GM23338 (cell line): ENCODE measurements around the gene NT5C1A. TPM values are rescaled to one million over a fixed set of nuclear protein-coding genes. Genes with fewer than 3 reads are reported as not detected.

ENCODE experiments used
- ATAC-seq: fragments of 200-7000 bp; cut with Tn5 transposase; 3 replicates; pipeline ENCODE4 v1.9.1; 2020
- DNase-seq: peaks from one replicate; pipeline ENCODE4 v3.0.0-alpha.2; 2015; ENCODE audit warnings: low spot score
- H2AFZ ChIP-seq: fragments of 200-600 bp; sonication (generic); 2 replicates; pipeline ENCODE4 v1.8.0; 2016; ENCODE audit warnings: antibody characterized with exemption, mild to moderate bottlenecking, moderate library complexity
- H3F3A ChIP-seq: fragments of 200-600 bp; sonication (generic); replicated peaks from 2 replicates; pipeline ENCODE4 v1.8.0; 2017; ENCODE audit warnings: antibody characterized with exemption, mixed run types, low read depth
- H3K27ac ChIP-seq: fragments of 200-600 bp; sonication (generic); 2 replicates; pipeline ENCODE4 v1.6.1; 2016; ENCODE audit warnings: low read depth
- H3K27me3 ChIP-seq: fragments of 200-600 bp; sonication (generic); 2 replicates; pipeline ENCODE4 v1.8.0; 2016; ENCODE audit warnings: mild to moderate bottlenecking, mixed run types, moderate library complexity; ENCODE audit not compliant: insufficient read depth
- H3K36me3 ChIP-seq: fragments of 200-600 bp; sonication (generic); 2 replicates; pipeline ENCODE4 v1.8.0; 2016; ENCODE audit warnings: mild to moderate bottlenecking; ENCODE audit not compliant: insufficient read depth
- H3K4me1 ChIP-seq: fragments of 200-600 bp; sonication (generic); 2 replicates; pipeline ENCODE4 v1.8.0; 2016; ENCODE audit warnings: mild to moderate bottlenecking, moderate library complexity; ENCODE audit not compliant: insufficient read depth
- H3K4me2 ChIP-seq: fragments of 200-600 bp; sonication (generic); 2 replicates; pipeline ENCODE4 v1.7.1; 2017; ENCODE audit warnings: mixed run types
- H3K4me3 ChIP-seq: fragments of 200-600 bp; sonication (generic); 2 replicates; pipeline ENCODE4 v1.6.1; 2016; ENCODE audit warnings: mixed run types
- H3K79me2 ChIP-seq: fragments of 200-600 bp; sonication (generic); replicated peaks from 2 replicates; pipeline ENCODE4 v1.8.0; 2017; ENCODE audit warnings: mild to moderate bottlenecking; ENCODE audit not compliant: insufficient read depth
- H3K9me2 ChIP-seq: fragments of 200-600 bp; sonication (generic); 2 replicates; pipeline ENCODE4 v1.8.0; 2017; ENCODE audit not compliant: insufficient read depth
- H4K20me1 ChIP-seq: fragments of 200-600 bp; sonication (generic); replicated peaks from 2 replicates; pipeline ENCODE4 v1.8.0; 2017; ENCODE audit warnings: mild to moderate bottlenecking; ENCODE audit not compliant: insufficient read depth
- H3K27ac Mint-ChIP-seq: 2 replicates; pipeline ENCODE4 v1.8.0; 2020; ENCODE audit warnings: inconsistent platforms, mild to moderate bottlenecking, moderate library complexity, mixed read lengths
- H3K27me3 Mint-ChIP-seq: 3 replicates; pipeline ENCODE4 v1.8.0; 2022; ENCODE audit warnings: low read depth, mild to moderate bottlenecking, moderate library complexity, mixed read lengths, inconsistent platforms; ENCODE audit not compliant: insufficient read depth, poor library complexity
- H3K36me3 Mint-ChIP-seq: 3 replicates; pipeline ENCODE4 v1.8.0; 2021; ENCODE audit warnings: low read depth, mild to moderate bottlenecking, inconsistent platforms, moderate library complexity, mixed read lengths
- H3K4me1 Mint-ChIP-seq: 3 replicates; pipeline ENCODE4 v1.8.0; 2020; ENCODE audit warnings: mild to moderate bottlenecking, inconsistent platforms, mixed read lengths
- H3K4me3 Mint-ChIP-seq: 3 replicates; pipeline ENCODE4 v1.8.0; 2021; ENCODE audit warnings: moderate library complexity, mild to moderate bottlenecking, inconsistent platforms, mixed read lengths
- H3K9me3 Mint-ChIP-seq: 3 replicates; pipeline ENCODE4 v1.8.0; 2020; ENCODE audit warnings: moderate library complexity, mild to moderate bottlenecking, inconsistent platforms, mixed read lengths
- CREB1 ChIP-seq: fragments of 250-450 bp; sonication (Bioruptor Pico); IDR thresholded peaks from 2 replicates; pipeline ENCODE4 v1.5.0; 2020; ENCODE audit warnings: low read depth, mild to moderate bottlenecking, moderate library complexity
- CTCF ChIP-seq, 2 experiments: fragments of 200-600 bp in 1 of 2; sonication (generic) in 1 of 2; conservative IDR thresholded peaks; 2 replicates each; pipeline versions ENCODE4 v1.5.1 to v1.6.1; 2016 to 2017; ENCODE audit warnings: antibody characterized with exemption in 2 of 2, low read depth in 2 of 2, mild to moderate bottlenecking in 2 of 2, moderate library complexity in 1 of 2
- ETS1 ChIP-seq: IDR thresholded peaks from 2 replicates; pipeline ENCODE4 v1.6.1; 2016; ENCODE audit warnings: antibody characterized with exemption
- EZH2 ChIP-seq: fragments of 200-600 bp; sonication (generic); IDR thresholded peaks from one replicate; pipeline ENCODE4 v1.8.0; 2017; ENCODE audit warnings: antibody characterized with exemption, mild to moderate bottlenecking, low read depth; ENCODE audit not compliant: unreplicated experiment
- EZH2phosphoT487 ChIP-seq: fragments of 200-600 bp; sonication (generic); IDR thresholded peaks from one replicate; pipeline ENCODE4 v1.8.1; 2018; ENCODE audit warnings: antibody characterized with exemption; ENCODE audit not compliant: unreplicated experiment
- JUNB ChIP-seq: IDR thresholded peaks from one replicate; pipeline ENCODE4 v1.6.1; 2016; ENCODE audit warnings: antibody characterized with exemption; ENCODE audit not compliant: unreplicated experiment
- NANOG ChIP-seq: IDR thresholded peaks from 2 replicates; pipeline ENCODE4 v1.6.1; 2016; ENCODE audit warnings: antibody characterized with exemption, borderline replicate concordance
- POLR2AphosphoS5 ChIP-seq: IDR thresholded peaks from 2 replicates; pipeline ENCODE4 v1.6.1; 2016; ENCODE audit warnings: antibody characterized with exemption, low read depth
- REST ChIP-seq: IDR thresholded peaks from one replicate; pipeline ENCODE4 v1.6.1; 2018; ENCODE audit warnings: antibody characterized with exemption; ENCODE audit not compliant: unreplicated experiment
- STAT1 ChIP-seq: IDR thresholded peaks from one replicate; pipeline ENCODE4 v1.6.1; 2016; ENCODE audit warnings: antibody characterized with exemption; ENCODE audit not compliant: unreplicated experiment
- ZNF114 ChIP-seq: fragments of 250-450 bp; sonication (Bioruptor Pico); IDR thresholded peaks from 2 replicates; pipeline ENCODE4 v1.5.0; 2020; ENCODE audit warnings: mild to moderate bottlenecking, moderate library complexity
- ZNF331 ChIP-seq: fragments of 250-450 bp; sonication (Bioruptor Pico); IDR thresholded peaks from 2 replicates; pipeline ENCODE4 v1.5.0; 2020; ENCODE audit warnings: low read depth, mild to moderate bottlenecking, moderate library complexity
- ZNF462 ChIP-seq: fragments of 250-450 bp; sonication (Bioruptor Pico); IDR thresholded peaks from 2 replicates; pipeline ENCODE4 v1.5.0; 2020; ENCODE audit warnings: mild to moderate bottlenecking, moderate library complexity
- polyA plus RNA-seq: library from polyadenylated mRNA; unstranded; fragments of >200 nt; fragmentation: Nextera tagmentation; extraction: Ambion mirVana; gene quantifications from 2 replicates; pipeline ENCODE4 v1.2.1, GENCODE V29; 2016
- total RNA-seq: library from RNA; depleted of rRNA; stranded (reverse); fragments of >200 nt; shearing (Covaris generic); gene quantifications from 2 replicates; pipeline ENCODE4 v1.2.3, GENCODE V29; 2014

NT5C1A gene
- total and polyA plus RNA-seq, 2 experiments from 2014 or later = not detected

- H3K9me2 ChIP-seq = no peaks in the 10 kb centered on the region
- Mint-ChIP-seq H3K36me3 (no peaks in the 10 kb centered on the region; the same call in 2 of the 3 replicates), H3K4me1 (peaks cover 25% of the 10 kb centered on the region), H3K9me3 (no peaks in the 10 kb centered on the region), H3K27me3 (peaks cover 26% of the 10 kb centered on the region), H3K4me3 (no peak overlapping the region; the same call in 2 of the 3 replicates), H3K27ac (no peak overlapping the region)
- TF ChIP-seq CTCF (conservative IDR thresholded peaks at IDR 0.05; ENCODE audit: low read depth in 2 of 2) (no peak), ZNF462 (CRISPR knock-in tag) (no peak), EZH2 (no peak), ZNF114 (no peak), POLR2AphosphoS5 (no peak), NANOG (no peak), JUNB (no peak), CREB1 (no peak), REST (no peak), STAT1 (no peak), ETS1 (no peak), ZNF331 (CRISPR knock-in tag) (no peak), EZH2phosphoT487 (no peak)
- H3F3A ChIP-seq = 0 out of 2 replicates have a peak, but pooled peaks cover 2% of the 10 kb centered on the region
- DNase-seq (no peak), ATAC-seq (no peak)
- peaks cover 22% of the 10 kb centered on the region for H3K4me1 ChIP-seq
- H3K27me3 ChIP-seq = peaks cover 47% of the 10 kb centered on the region
- no peaks in the 10 kb centered on the region for H3K36me3 ChIP-seq
- no peaks in the 10 kb centered on the region for H3K79me2 ChIP-seq
- H3K4me3 ChIP-seq = no peak overlapping the region; the same call in 1 of the 2 replicates
- no peak overlapping the region for H3K27ac ChIP-seq
- peaks cover 3% of the 10 kb centered on the region; the same call in 1 of the 2 replicates for H4K20me1 ChIP-seq
- H2AFZ ChIP-seq = no peak overlapping the region
- H3K4me2 ChIP-seq = no peak overlapping the region
Measured at GRCh38 chr1:39631361-39632322, 40.3 kb downstream of the NT5C1A start.
